Measurements from ENCODE around the gene DLX4.

DNA sequence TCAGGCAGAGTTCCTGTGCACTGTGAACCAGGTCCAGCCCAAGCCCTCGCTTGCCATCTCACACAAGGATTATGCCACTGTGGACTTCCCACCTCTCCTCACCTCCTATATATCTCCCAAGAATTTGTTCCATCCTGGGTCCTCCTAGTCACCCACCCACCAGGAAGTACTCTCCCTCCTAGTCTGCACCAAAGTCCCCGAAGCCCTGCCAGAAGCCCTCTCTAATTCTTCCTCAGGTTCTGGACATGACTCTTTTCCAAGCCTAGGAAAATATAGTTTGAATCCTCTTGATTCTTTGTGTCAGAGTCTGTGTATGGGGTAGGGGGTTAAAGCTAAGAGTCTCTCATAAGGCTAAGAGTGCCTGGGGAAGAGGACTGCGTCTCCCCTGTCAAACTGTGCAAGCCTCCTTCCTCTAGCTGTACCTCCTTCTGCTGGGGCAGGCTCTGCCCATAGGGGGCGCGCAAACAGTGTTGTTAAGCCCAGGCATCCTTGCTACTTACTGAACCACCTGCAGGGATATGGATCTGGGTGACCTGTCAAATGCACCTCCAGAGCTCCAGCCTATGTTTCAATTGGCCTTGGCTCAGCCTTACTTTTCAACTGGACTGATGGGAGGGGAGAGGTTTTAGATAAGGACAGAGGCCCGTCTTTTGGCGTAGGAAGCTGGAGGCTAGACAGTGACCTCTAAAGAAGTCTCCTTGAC lies 16.6 kb upstream of the DLX4 start:
- TF ChIP-seq, protein P1, sequence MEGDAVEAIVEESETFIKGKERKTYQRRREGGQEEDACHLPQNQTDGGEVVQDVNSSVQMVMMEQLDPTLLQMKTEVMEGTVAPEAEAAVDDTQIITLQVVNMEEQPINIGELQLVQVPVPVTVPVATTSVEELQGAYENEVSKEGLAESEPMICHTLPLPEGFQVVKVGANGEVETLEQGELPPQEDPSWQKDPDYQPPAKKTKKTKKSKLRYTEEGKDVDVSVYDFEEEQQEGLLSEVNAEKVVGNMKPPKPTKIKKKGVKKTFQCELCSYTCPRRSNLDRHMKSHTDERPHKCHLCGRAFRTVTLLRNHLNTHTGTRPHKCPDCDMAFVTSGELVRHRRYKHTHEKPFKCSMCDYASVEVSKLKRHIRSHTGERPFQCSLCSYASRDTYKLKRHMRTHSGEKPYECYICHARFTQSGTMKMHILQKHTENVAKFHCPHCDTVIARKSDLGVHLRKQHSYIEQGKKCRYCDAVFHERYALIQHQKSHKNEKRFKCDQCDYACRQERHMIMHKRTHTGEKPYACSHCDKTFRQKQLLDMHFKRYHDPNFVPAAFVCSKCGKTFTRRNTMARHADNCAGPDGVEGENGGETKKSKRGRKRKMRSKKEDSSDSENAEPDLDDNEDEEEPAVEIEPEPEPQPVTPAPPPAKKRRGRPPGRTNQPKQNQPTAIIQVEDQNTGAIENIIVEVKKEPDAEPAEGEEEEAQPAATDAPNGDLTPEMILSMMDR (IDR thresholded peaks at IDR 0.05): peak; percentile 76 to 86
- TF ChIP-seq POLR2A (IDR thresholded peaks at IDR 0.05): no peak
- no peak for TF ChIP-seq POLR2AphosphoS5 (IDR thresholded peaks at IDR 0.05)
